Mesothelial cell of epicardium (in vitro differentiated cells): ENCODE measurements around the gene CACNG5. TPM values are rescaled to one million over a fixed set of nuclear protein-coding genes. Genes with fewer than 3 reads are reported as not detected.

Experiments
- DNase-seq, 2 experiments: peaks; one replicate each; pipeline ENCODE4 v3.0.0; 2021; ENCODE audit warnings: low spot score in 2 of 2; ENCODE audit not compliant: unreplicated experiment in 2 of 2
- H3K27ac Mint-ChIP-seq: 2 replicates; pipeline ENCODE4 v1.8.0; 2021; ENCODE audit warnings: mixed read lengths
- H3K27me3 Mint-ChIP-seq: 2 replicates; pipeline ENCODE4 v1.8.0; 2021; ENCODE audit warnings: low read depth, mixed read lengths
- H3K36me3 Mint-ChIP-seq: 2 replicates; pipeline ENCODE4 v1.8.0; 2021; ENCODE audit warnings: mixed read lengths
- H3K4me1 Mint-ChIP-seq: 2 replicates; pipeline ENCODE4 v1.8.0; 2021; ENCODE audit warnings: mixed read lengths
- H3K4me3 Mint-ChIP-seq: 2 replicates; pipeline ENCODE4 v1.8.0; 2021; ENCODE audit warnings: mild to moderate bottlenecking, moderate library complexity, mixed read lengths
- H3K9me3 Mint-ChIP-seq: 2 replicates; pipeline ENCODE4 v1.8.0; 2021; ENCODE audit warnings: mixed read lengths
- total RNA-seq: library from RNA; stranded (reverse); gene quantifications from 3 replicates; pipeline ENCODE4 v1.2.1, GENCODE V29; 2021
- TF ChIP-seq, protein P1 (sequence below): fragments of 200-600 bp; sonication (generic); IDR thresholded peaks from one replicate; pipeline ENCODE4 v1.5.0; 2021; ENCODE audit warnings: antibody characterized with exemption; ENCODE audit not compliant: unreplicated experiment

CACNG5 gene
- total RNA-seq, 1 donor from 2014 or later, result not detected

DNA sequence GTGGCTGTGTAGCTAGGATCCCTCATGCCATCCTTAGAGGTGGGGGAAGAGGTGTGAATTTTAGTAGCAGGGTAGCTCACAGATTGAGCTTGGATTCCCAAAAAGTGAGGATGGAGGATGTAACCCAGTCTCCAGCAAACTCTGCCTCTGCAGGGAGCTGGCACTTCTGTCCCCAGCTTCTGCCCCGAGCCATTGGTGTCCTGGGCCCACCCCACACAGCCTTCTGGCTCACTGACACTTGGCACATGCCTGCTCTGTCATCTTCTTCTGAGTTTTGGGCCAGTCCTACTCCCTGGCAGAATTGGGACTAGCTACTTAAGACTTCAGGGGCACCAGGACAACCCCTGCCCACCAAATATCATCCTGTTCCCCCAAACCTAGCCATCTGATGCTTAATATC is 2.3 kb downstream of the CACNG5 start:
- Mint-ChIP-seq H3K9me3 (no peaks in the 10 kb centered on the region), H3K27ac (no peak overlapping the region), H3K4me1 (no peaks in the 10 kb centered on the region), H3K27me3 (peaks cover 78% of the 10 kb centered on the region), H3K36me3 (no peaks in the 10 kb centered on the region), H3K4me3 (no peak overlapping the region)
- no peak for DNase-seq
- TF ChIP-seq, protein P1, sequence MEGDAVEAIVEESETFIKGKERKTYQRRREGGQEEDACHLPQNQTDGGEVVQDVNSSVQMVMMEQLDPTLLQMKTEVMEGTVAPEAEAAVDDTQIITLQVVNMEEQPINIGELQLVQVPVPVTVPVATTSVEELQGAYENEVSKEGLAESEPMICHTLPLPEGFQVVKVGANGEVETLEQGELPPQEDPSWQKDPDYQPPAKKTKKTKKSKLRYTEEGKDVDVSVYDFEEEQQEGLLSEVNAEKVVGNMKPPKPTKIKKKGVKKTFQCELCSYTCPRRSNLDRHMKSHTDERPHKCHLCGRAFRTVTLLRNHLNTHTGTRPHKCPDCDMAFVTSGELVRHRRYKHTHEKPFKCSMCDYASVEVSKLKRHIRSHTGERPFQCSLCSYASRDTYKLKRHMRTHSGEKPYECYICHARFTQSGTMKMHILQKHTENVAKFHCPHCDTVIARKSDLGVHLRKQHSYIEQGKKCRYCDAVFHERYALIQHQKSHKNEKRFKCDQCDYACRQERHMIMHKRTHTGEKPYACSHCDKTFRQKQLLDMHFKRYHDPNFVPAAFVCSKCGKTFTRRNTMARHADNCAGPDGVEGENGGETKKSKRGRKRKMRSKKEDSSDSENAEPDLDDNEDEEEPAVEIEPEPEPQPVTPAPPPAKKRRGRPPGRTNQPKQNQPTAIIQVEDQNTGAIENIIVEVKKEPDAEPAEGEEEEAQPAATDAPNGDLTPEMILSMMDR, result no peak

DNA sequence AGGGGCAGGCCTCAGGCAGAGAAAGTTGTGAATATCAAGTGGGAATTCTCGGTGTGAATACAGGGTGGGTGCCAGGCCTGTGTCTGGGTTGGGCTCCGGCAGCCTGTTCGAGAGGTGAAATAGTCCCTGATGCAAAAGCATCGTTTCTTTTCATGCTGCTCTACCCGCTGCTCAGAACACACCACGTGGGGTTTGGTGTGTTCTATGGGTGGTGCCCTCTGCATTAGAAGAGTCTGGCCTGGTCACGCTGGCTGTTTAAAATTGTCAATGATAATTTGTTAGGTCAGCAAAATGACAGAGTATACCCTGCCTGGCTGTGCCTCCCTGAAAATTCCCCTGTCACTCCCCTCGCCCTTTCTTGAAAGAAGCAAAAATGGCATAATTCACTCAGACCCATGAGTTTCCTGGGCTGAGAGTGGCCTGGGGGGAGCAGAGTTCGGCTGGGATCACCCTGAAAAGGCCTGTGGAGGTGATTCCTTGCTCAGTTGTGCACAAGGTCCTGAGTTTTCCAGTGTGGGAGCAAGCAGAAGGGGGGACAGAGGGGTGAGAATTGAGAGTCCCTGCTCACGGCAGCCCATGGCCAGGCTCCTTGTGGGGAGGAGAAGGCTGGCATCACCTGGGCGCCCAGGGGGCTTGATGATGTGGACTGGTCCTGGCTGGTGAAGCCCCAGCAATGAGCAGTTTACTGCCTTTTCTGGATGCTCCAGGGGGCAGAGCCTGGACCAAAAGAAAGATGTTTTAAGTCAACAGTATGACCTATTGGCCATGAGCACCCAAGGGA is 3.2 kb downstream of the CACNG5 start:
- Mint-ChIP-seq H3K36me3 (no peaks in the 10 kb centered on the region), H3K4me1 (no peaks in the 10 kb centered on the region), H3K27me3 (peaks cover 74% of the 10 kb centered on the region), H3K4me3 (no peak overlapping the region), H3K27ac (no peak overlapping the region), H3K9me3 (no peaks in the 10 kb centered on the region)
- TF ChIP-seq, protein P1, result no peak
- no peak for DNase-seq

DNA sequence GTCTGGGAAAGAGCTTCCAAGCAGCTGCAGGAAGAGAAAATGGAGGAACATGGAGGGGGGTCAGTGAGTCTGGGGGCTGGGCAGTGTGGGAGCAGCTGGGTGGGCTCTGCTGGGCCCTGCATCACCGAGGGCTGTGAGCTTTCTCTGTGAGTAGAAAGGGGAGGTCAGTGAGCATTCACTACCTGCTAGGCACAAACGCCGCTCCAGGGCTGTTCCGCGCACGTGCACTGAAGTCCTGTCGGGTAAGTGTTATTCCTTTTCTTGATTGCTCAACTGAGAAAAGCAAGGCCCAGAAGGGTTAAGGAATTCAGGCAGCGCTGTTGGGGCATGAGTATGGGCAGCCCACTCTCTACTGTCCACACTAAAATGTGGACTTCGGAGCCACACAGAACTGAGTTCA is 4.7 kb downstream of the CACNG5 start:
- TF ChIP-seq, protein P1, result no peak
- peaks cover 65% of the 10 kb centered on the region for H3K27me3 Mint-ChIP-seq
- no peaks in the 10 kb centered on the region for H3K9me3 Mint-ChIP-seq
- no peaks in the 10 kb centered on the region for H3K4me1 Mint-ChIP-seq
- no peak for DNase-seq
- H3K27ac Mint-ChIP-seq, result no peak overlapping the region
- no peak overlapping the region for H3K4me3 Mint-ChIP-seq
- H3K36me3 Mint-ChIP-seq, result no peaks in the 10 kb centered on the region

DNA sequence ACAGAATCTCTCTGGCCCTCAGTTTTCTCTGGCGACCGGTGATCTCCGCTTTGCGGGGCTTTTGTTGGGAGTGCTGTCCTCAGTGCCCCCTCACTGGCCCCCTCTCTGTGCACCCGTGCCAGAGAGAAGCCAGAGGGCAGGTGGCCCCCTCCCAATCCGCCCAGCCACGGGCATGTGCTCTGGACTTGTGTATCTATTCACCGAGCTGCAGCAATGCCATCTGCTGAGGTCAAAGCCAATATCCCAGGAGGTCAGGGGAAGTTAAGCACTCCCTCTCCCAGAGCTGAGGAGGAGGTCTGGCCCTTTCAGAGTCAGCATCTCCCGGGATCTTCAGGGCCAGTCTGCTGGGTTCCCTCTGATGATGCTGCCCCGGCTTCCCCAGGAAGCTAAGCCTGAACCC is 5.1 kb downstream of the CACNG5 start:
- H3K9me3 Mint-ChIP-seq, result no peaks in the 10 kb centered on the region
- peaks cover 64% of the 10 kb centered on the region for H3K27me3 Mint-ChIP-seq
- TF ChIP-seq, protein P1, result no peak
- no peaks in the 10 kb centered on the region for H3K36me3 Mint-ChIP-seq
- no peak overlapping the region for H3K4me3 Mint-ChIP-seq
- no peak for DNase-seq
- H3K4me1 Mint-ChIP-seq, result no peaks in the 10 kb centered on the region
- no peak overlapping the region for H3K27ac Mint-ChIP-seq

DNA sequence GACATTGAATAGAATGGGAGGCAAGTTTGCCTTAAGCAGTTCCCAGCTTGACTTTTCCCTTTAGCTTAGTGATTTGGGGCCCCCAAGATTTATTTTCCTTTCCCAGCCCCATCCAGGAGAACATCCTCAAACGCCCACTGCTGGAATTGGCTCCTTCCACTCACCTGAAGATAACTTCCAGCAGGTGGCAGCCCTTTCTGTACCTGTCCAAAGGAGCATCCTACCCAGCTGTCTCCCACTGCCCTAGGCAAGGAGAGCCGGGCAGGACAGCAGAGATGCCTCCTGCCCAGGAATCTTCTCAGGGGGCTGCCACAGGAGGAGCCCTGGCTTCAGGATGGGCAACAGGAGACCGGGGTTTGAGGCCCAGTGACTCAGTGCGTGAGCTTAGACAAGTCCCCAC is 6.4 kb downstream of the CACNG5 start:
- no peaks in the 10 kb centered on the region for H3K36me3 Mint-ChIP-seq
- peaks cover 51% of the 10 kb centered on the region for H3K27me3 Mint-ChIP-seq
- DNase-seq, result no peak
- no peak overlapping the region for H3K27ac Mint-ChIP-seq
- no peaks in the 10 kb centered on the region for H3K4me1 Mint-ChIP-seq
- TF ChIP-seq, protein P1, result no peak
- H3K9me3 Mint-ChIP-seq, result peaks cover 3% of the 10 kb centered on the region
- no peak overlapping the region for H3K4me3 Mint-ChIP-seq
